WTC11 (cell line): ENCODE results near the gene ADAMTS2. TPM values are rescaled to one million over a fixed set of nuclear protein-coding genes. Genes with fewer than 3 reads are reported as not detected.

ENCODE experiments used
- ATAC-seq: fragments of 200-7000 bp; cut with Tn5 transposase; 2 replicates; pipeline ENCODE4 v1.10.0; 2021; ENCODE audit warnings: mild to moderate bottlenecking, moderate library complexity
- CTCF ChIA-PET: fragments of 300-600 bp; sonication (Branson Sonifier 250); formaldehyde crosslinking; loops from one replicate; lab custom pipeline; 2021; ENCODE audit warnings: antibody characterized with exemption; lab: Charles Lee
- POLR2A ChIA-PET: fragments of 350-600 bp; sonication (Branson Sonifier 250); formaldehyde crosslinking; loops from one replicate; lab custom pipeline; 2021; ENCODE audit warnings: antibody characterized with exemption; lab: Charles Lee
- DNase-seq: peaks from one replicate; pipeline ENCODE4 v3.0.0; 2021; ENCODE audit warnings: low spot score
- H3K27ac Mint-ChIP-seq: 2 replicates; pipeline ENCODE4 v1.8.0; 2021; ENCODE audit warnings: mixed read lengths
- H3K27me3 Mint-ChIP-seq: 2 replicates; pipeline ENCODE4 v1.8.0; 2021; ENCODE audit warnings: low read depth, mild to moderate bottlenecking, moderate library complexity, mixed read lengths
- H3K36me3 Mint-ChIP-seq: 2 replicates; pipeline ENCODE4 v1.8.0; 2021; ENCODE audit warnings: mixed read lengths
- H3K4me1 Mint-ChIP-seq: 2 replicates; pipeline ENCODE4 v1.8.0; 2022; ENCODE audit warnings: mixed read lengths
- H3K4me3 Mint-ChIP-seq: 2 replicates; pipeline ENCODE4 v1.8.0; 2021; ENCODE audit warnings: mild to moderate bottlenecking, moderate library complexity, mixed read lengths
- H3K9me3 Mint-ChIP-seq: 2 replicates; pipeline ENCODE4 v1.8.0; 2021; ENCODE audit warnings: mixed read lengths
- EMX1 ChIP-seq: fragments of 250-450 bp; sonication (Bioruptor Pico); IDR thresholded peaks from 2 replicates; pipeline ENCODE4 v1.8.0; 2021; ENCODE audit warnings: mild to moderate bottlenecking
- ERG ChIP-seq: fragments of 250-450 bp; sonication (Bioruptor Pico); IDR thresholded peaks from 2 replicates; pipeline ENCODE4 v1.8.0; 2021; ENCODE audit warnings: mild to moderate bottlenecking
- FOXP1 ChIP-seq: sonication (generic); formaldehyde crosslinking; IDR thresholded peaks from 2 replicates; pipeline ENCODE4 v1.8.0; 2022; ENCODE audit warnings: missing genetic modification reagents, mild to moderate bottlenecking, moderate library complexity, borderline replicate concordance
- FOXP4 ChIP-seq: sonication (generic); formaldehyde crosslinking; IDR thresholded peaks from 2 replicates; pipeline ENCODE4 v1.8.0; 2022; ENCODE audit warnings: mild to moderate bottlenecking, missing genetic modification reagents
- GTF2I ChIP-seq: fragments of 250-450 bp; sonication (Bioruptor Pico); conservative IDR thresholded peaks from 2 replicates; pipeline ENCODE4 v1.4.0; 2021; ENCODE audit warnings: mild to moderate bottlenecking
- JAZF1 ChIP-seq: fragments of 250-450 bp; sonication (Bioruptor Pico); IDR thresholded peaks from 2 replicates; pipeline ENCODE4 v1.9.0; 2021; ENCODE audit warnings: moderate library complexity, mild to moderate bottlenecking, inconsistent platforms
- MYBL2 ChIP-seq: sonication (generic); formaldehyde crosslinking; IDR thresholded peaks from 2 replicates; pipeline ENCODE4 v1.8.1; 2023; ENCODE audit warnings: mild to moderate bottlenecking, moderate library complexity, missing genetic modification reagents
- NFE2L1 ChIP-seq: sonication (generic); formaldehyde crosslinking; IDR thresholded peaks from 2 replicates; pipeline ENCODE4 v1.8.1; 2023; ENCODE audit warnings: missing genetic modification reagents
- NR1H2 ChIP-seq: sonication (generic); formaldehyde crosslinking; IDR thresholded peaks from 2 replicates; pipeline ENCODE4 v1.9.0; 2021; ENCODE audit warnings: mild to moderate bottlenecking, moderate library complexity, missing genetic modification reagents
- NR3C1 ChIP-seq: sonication (generic); formaldehyde crosslinking; conservative IDR thresholded peaks from 2 replicates; pipeline ENCODE4 v1.8.1; 2023; ENCODE audit warnings: low read depth, mild to moderate bottlenecking, missing genetic modification reagents
- PREB ChIP-seq: sonication (generic); formaldehyde crosslinking; IDR thresholded peaks from 2 replicates; pipeline ENCODE4 v1.8.1; 2022; ENCODE audit warnings: mild to moderate bottlenecking, missing genetic modification reagents, moderate library complexity, borderline replicate concordance
- RORB ChIP-seq: fragments of 250-450 bp; sonication (Bioruptor Pico); IDR thresholded peaks from 2 replicates; pipeline ENCODE4 v1.9.0; 2021; ENCODE audit warnings: mild to moderate bottlenecking
- TCF7 ChIP-seq: sonication (generic); formaldehyde crosslinking; IDR thresholded peaks from 2 replicates; pipeline ENCODE4 v1.8.0; 2022; ENCODE audit warnings: mild to moderate bottlenecking, low read depth, missing genetic modification reagents, moderate library complexity
- ZBTB43 ChIP-seq: sonication (generic); formaldehyde crosslinking; IDR thresholded peaks from 2 replicates; pipeline ENCODE4 v1.8.1; 2023; ENCODE audit warnings: mild to moderate bottlenecking, missing genetic modification reagents
- ZNF138 ChIP-seq: sonication (generic); formaldehyde crosslinking; conservative IDR thresholded peaks from 2 replicates; pipeline ENCODE4 v1.8.1; 2022; ENCODE audit warnings: mild to moderate bottlenecking, moderate library complexity, missing genetic modification reagents
- ZNF232 ChIP-seq: sonication (generic); formaldehyde crosslinking; IDR thresholded peaks from 2 replicates; pipeline ENCODE4 v1.8.0; 2022; ENCODE audit warnings: mild to moderate bottlenecking, missing genetic modification reagents
- ZNF317 ChIP-seq: sonication (generic); formaldehyde crosslinking; IDR thresholded peaks from 2 replicates; pipeline ENCODE4 v1.8.1; 2023; ENCODE audit warnings: low read depth, mild to moderate bottlenecking, moderate library complexity, missing genetic modification reagents, borderline replicate concordance
- ZNF396 ChIP-seq: fragments of 250-450 bp; sonication (Bioruptor Pico); IDR thresholded peaks from 2 replicates; pipeline ENCODE4 v1.8.0; 2021; ENCODE audit warnings: mild to moderate bottlenecking, moderate library complexity, borderline replicate concordance
- ZNF512 ChIP-seq: sonication (generic); formaldehyde crosslinking; IDR thresholded peaks from 2 replicates; pipeline ENCODE4 v1.8.1; 2022; ENCODE audit warnings: missing genetic modification reagents, borderline replicate concordance
- total RNA-seq: library from RNA; stranded (reverse); gene quantifications from 3 replicates; pipeline ENCODE4 v1.2.3, GENCODE V29; 2021

Gene ADAMTS2
- total RNA-seq, 1 experiment from 2014 or later, result 11.2 TPM

- ATAC-seq (no peak), DNase-seq (no peak)
- H3K27me3 Mint-ChIP-seq, result no peaks in the 10 kb centered on the region
- no peaks in the 10 kb centered on the region for H3K36me3 Mint-ChIP-seq
- POLR2A ChIA-PET, result no interaction called here
- H3K27ac Mint-ChIP-seq, result no peak overlapping the region
- H3K4me1 Mint-ChIP-seq, result peaks cover 21% of the 10 kb centered on the region
- CTCF ChIA-PET, result interaction anchor here (0.7 kb wide), 1 partner anchor 346 kb away, joined by 6 read pairs; no protein-coding TSS in a partner anchor
- no peaks in the 10 kb centered on the region for H3K9me3 Mint-ChIP-seq
- TF ChIP-seq NFE2L1 (CRISPR knock-in tag) (no peak), ZNF232 (CRISPR knock-in tag) (no peak), ZNF138 (no peak), MYBL2 (CRISPR knock-in tag) (no peak)
- H3K4me3 Mint-ChIP-seq, result no peak overlapping the region
Measured at GRCh38 chr5:179333796-179334761, 11.2 kb downstream of the ADAMTS2 start.

GRCh38 chr5:179332741-179333290 is 12.4 kb downstream of the ADAMTS2 start:
- Mint-ChIP-seq H3K4me1 (peaks cover 21% of the 10 kb centered on the region), H3K9me3 (peaks cover under 1% of the 10 kb centered on the region; the same call in 1 of the 2 replicates), H3K36me3 (no peaks in the 10 kb centered on the region), H3K27me3 (peaks cover 7% of the 10 kb centered on the region), H3K27ac (no peak overlapping the region), H3K4me3 (no peak overlapping the region)
- DNase-seq (no peak), ATAC-seq (no peak)
- POLR2A ChIA-PET, result interaction anchor here (0.7 kb wide), 1 partner anchor 1799 kb away, joined by 5 read pairs; no protein-coding TSS in a partner anchor
- CTCF ChIA-PET, result interaction anchor here (1.4 kb wide), 1 partner anchor 10 kb away, joined by 5 read pairs; no protein-coding TSS in a partner anchor
- TF ChIP-seq JAZF1 (CRISPR knock-in tag) (no peak), NR3C1 (CRISPR knock-in tag) (no peak), PREB (CRISPR knock-in tag) (no peak), ZNF317 (CRISPR knock-in tag) (no peak), EMX1 (CRISPR knock-in tag) (no peak), RORB (CRISPR knock-in tag) (no peak), FOXP1 (CRISPR knock-in tag) (no peak), ERG (CRISPR knock-in tag) (no peak), GTF2I (CRISPR knock-in tag) (no peak), ZNF512 (no peak)

- peaks cover 5% of the 10 kb centered on the region; the same call in 1 of the 2 replicates for H3K9me3 Mint-ChIP-seq
- no peak overlapping the region for H3K27ac Mint-ChIP-seq
- DNase-seq, result no peak
- H3K4me3 Mint-ChIP-seq, result no peak overlapping the region
- no peak for ATAC-seq
- ChIA-PET CTCF (interaction anchor here (1.4 kb wide), 1 partner anchor 11 kb away, joined by 5 read pairs; no protein-coding TSS in a partner anchor), POLR2A (interaction anchor here (0.5 kb wide), 1 partner anchor 142 kb away, joined by 4 read pairs; no protein-coding TSS in a partner anchor)
- H3K4me1 Mint-ChIP-seq, result peaks cover 25% of the 10 kb centered on the region
- peaks cover 17% of the 10 kb centered on the region for H3K27me3 Mint-ChIP-seq
- no peaks in the 10 kb centered on the region; the same call in 1 of the 2 replicates for H3K36me3 Mint-ChIP-seq
- TF ChIP-seq FOXP4 (CRISPR knock-in tag), result no peak
- TF ChIP-seq NR1H2 (CRISPR knock-in tag), result no peak
- no peak for TF ChIP-seq ZNF512
- TF ChIP-seq ZNF396, result no peak
- TF ChIP-seq ZBTB43 (CRISPR knock-in tag), result no peak
- no peak for TF ChIP-seq TCF7 (CRISPR knock-in tag)
- TF ChIP-seq ZNF232 (CRISPR knock-in tag), result no peak
Measured at GRCh38 chr5:179331591-179332375, 13.5 kb downstream of the ADAMTS2 start.
